DND-41 (cell line): ENCODE measurements around the gene TRIM46.
"Not testable (repeated sequence)": the region's sequence is repeated elsewhere in the genome, so short reads cannot be mapped to it uniquely, and the experiment has no call there.

Experiments used
- ATAC-seq: fragments of 200-7000 bp; cut with Tn5 transposase; 3 replicates; pipeline ENCODE4 v1.9.1; 2021; ENCODE audit warnings: low read depth; ENCODE audit not compliant: insufficient read depth
- DNase-seq: peaks from one replicate; pipeline ENCODE4 v3.0.0-alpha.2; 2020
- H2AFZ ChIP-seq: 2 replicates; pipeline ENCODE4 v1.6.0; 2012; ENCODE audit warnings: low read depth, low read length
- H3K27ac ChIP-seq: 2 replicates; pipeline ENCODE4 v1.5.1; 2012; ENCODE audit warnings: low read length, inconsistent platforms
- H3K27me3 ChIP-seq: fragments of 200-600 bp; sonication (generic); 2 replicates; pipeline ENCODE4 v1.6.0; 2012; ENCODE audit warnings: low read length, mild to moderate bottlenecking, inconsistent platforms; ENCODE audit not compliant: insufficient read depth, poor library complexity
- H3K36me3 ChIP-seq: 2 replicates; pipeline ENCODE4 v1.5.1; 2012; ENCODE audit warnings: low read length, inconsistent platforms; ENCODE audit not compliant: insufficient read depth
- H3K4me1 ChIP-seq: 2 replicates; pipeline ENCODE4 v1.5.1; 2012; ENCODE audit warnings: mild to moderate bottlenecking, low read length; ENCODE audit not compliant: insufficient read depth
- H3K4me2 ChIP-seq: 2 replicates; pipeline ENCODE4 v1.6.0; 2012; ENCODE audit warnings: mild to moderate bottlenecking, moderate library complexity, low read length, inconsistent platforms; ENCODE audit not compliant: insufficient read depth
- H3K4me3 ChIP-seq, 2 experiments: fragments of 200-600 bp in 1 of 2; shearing (Covaris generic) in 1 of 2; 2 replicates each; pipeline ENCODE4 v1.5.1; 2012 to 2016; ENCODE audit warnings: inconsistent platforms in 2 of 2, low read length in 2 of 2, mild to moderate bottlenecking in 2 of 2, low read depth in 1 of 2, moderate library complexity in 1 of 2
- H3K79me2 ChIP-seq: 2 replicates; pipeline ENCODE4 v1.6.0; 2012; ENCODE audit warnings: low read length, inconsistent platforms; ENCODE audit not compliant: insufficient read depth
- H3K9ac ChIP-seq: 2 replicates; pipeline ENCODE4 v1.6.0; 2012; ENCODE audit warnings: low read depth, mild to moderate bottlenecking, inconsistent platforms, low read length, moderate library complexity
- H3K9me3 ChIP-seq: 2 replicates; pipeline ENCODE4 v1.5.1; 2012; ENCODE audit warnings: low read length, moderate library complexity, mild to moderate bottlenecking, inconsistent platforms; ENCODE audit not compliant: insufficient read depth, severe bottlenecking
- H4K20me1 ChIP-seq: 2 replicates; pipeline ENCODE4 v1.6.0; 2012; ENCODE audit warnings: low read length; ENCODE audit not compliant: insufficient read depth
- EZH2 ChIP-seq: IDR thresholded peaks from 3 replicates; pipeline ENCODE4 v1.6.1; 2012; ENCODE audit warnings: borderline replicate concordance, low read depth, mild to moderate bottlenecking, moderate library complexity, low read length, inconsistent platforms; ENCODE audit not compliant: severe bottlenecking
- TF ChIP-seq, protein P1 (sequence below): IDR thresholded peaks from 2 replicates; pipeline ENCODE4 v1.5.1; 2012; ENCODE audit warnings: borderline replicate concordance, low read length, moderate library complexity, mild to moderate bottlenecking; ENCODE audit not compliant: poor library complexity, severe bottlenecking; ENCODE audit errors: extremely low read depth

Gene TRIM46

DNA sequence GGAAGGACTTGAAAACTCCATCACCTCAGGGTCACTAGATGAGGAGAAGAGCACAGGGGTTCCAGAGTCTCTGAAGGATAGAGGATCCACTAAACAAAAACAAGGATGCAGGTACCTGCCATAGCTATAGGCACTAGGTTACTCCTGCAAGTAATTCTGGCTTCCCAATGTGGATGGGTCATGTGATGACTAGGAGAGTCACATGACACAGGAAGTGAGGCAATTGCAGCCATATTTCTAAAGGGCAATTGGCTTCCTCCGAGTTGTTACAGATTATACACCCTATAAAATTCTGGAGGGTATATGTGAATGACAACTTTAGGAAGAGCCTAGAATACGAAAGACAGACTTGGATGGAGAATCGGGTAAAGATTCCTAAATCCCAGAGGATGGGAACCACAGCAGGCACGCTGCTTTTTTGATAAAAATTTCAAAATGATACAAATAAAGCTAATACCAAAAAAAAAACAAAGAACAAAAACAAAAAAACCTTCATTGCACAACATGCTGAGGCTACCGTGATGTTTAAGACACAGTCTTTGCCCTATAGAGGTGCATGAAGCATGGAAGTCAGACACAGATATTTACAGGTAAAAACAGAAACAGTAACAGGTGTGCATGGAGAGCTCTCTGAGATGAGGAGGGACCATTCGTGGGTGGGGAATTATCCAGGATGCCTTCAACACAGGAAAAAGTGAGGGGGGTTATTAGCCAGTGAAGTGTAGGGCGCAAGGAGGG is 45.4 kb downstream of the TRIM46 start:
- peak overlapping the region; percentile 51 for H2AFZ ChIP-seq
- DNase-seq = peak; percentile 47
- no peak overlapping the region for H3K9ac ChIP-seq
- TF ChIP-seq, protein P1, sequence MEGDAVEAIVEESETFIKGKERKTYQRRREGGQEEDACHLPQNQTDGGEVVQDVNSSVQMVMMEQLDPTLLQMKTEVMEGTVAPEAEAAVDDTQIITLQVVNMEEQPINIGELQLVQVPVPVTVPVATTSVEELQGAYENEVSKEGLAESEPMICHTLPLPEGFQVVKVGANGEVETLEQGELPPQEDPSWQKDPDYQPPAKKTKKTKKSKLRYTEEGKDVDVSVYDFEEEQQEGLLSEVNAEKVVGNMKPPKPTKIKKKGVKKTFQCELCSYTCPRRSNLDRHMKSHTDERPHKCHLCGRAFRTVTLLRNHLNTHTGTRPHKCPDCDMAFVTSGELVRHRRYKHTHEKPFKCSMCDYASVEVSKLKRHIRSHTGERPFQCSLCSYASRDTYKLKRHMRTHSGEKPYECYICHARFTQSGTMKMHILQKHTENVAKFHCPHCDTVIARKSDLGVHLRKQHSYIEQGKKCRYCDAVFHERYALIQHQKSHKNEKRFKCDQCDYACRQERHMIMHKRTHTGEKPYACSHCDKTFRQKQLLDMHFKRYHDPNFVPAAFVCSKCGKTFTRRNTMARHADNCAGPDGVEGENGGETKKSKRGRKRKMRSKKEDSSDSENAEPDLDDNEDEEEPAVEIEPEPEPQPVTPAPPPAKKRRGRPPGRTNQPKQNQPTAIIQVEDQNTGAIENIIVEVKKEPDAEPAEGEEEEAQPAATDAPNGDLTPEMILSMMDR = no peak
- no peak for TF ChIP-seq EZH2
- no peaks in the 10 kb centered on the region for H4K20me1 ChIP-seq
- ATAC-seq = no peak
- H3K79me2 ChIP-seq = peaks cover 3% of the 10 kb centered on the region; the same call in 1 of the 2 replicates
- peaks cover 31% of the 10 kb centered on the region for H3K36me3 ChIP-seq
- peaks cover 11% of the 10 kb centered on the region; the same call in 1 of the 2 replicates for H3K4me1 ChIP-seq
- H3K4me2 ChIP-seq = no peak overlapping the region
- peak overlapping the region; percentile 16; the same call in 1 of the 2 replicates for H3K27ac ChIP-seq
- H3K27me3 ChIP-seq = no peaks in the 10 kb centered on the region
- no peak overlapping the region for H3K4me3 ChIP-seq
- H3K9me3 ChIP-seq = no peaks in the 10 kb centered on the region

DNA sequence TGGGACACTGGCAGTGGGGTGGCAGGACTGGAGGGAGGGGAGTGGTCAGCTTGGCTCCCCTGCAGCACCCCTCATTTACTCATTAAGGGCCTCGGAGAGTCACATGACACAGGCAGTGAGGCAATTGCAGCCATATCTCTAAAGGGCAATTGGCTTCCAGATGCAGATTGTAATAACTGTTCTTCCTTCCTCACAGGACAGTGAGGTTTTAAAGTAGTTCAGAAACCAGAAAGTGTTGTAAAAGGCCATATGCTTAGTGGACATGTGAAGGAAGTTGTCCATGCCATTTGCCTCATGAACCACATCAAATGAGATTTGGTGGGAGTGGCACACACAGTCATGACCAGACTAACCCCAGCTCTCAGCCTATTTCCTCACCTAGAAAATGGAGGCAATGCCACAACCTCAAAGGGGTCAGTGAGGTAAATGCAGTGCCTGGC is 46.0 kb downstream of the TRIM46 start:
- no peaks in the 10 kb centered on the region for H4K20me1 ChIP-seq
- H3K36me3 ChIP-seq = peaks cover 37% of the 10 kb centered on the region
- ATAC-seq (no peak; the same call in 2 of the 3 replicates), DNase-seq (peak; percentile 24)
- H3K9me3 ChIP-seq = no peaks in the 10 kb centered on the region
- H3K79me2 ChIP-seq = peaks cover 7% of the 10 kb centered on the region; the same call in 1 of the 2 replicates
- no peak overlapping the region for H3K9ac ChIP-seq
- H3K4me2 ChIP-seq = no peak overlapping the region
- H3K4me3 ChIP-seq = no peak overlapping the region
- peak overlapping the region; percentile 16; the same call in 1 of the 2 replicates for H3K27ac ChIP-seq
- peaks cover 11% of the 10 kb centered on the region; the same call in 1 of the 2 replicates for H3K4me1 ChIP-seq
- no peaks in the 10 kb centered on the region for H3K27me3 ChIP-seq
- H2AFZ ChIP-seq = 0 out of 2 replicates have a peak overlapping the region, but pooled peaks have one; percentile 37
- no peak for TF ChIP-seq EZH2
- TF ChIP-seq, protein P1 = no peak

DNA sequence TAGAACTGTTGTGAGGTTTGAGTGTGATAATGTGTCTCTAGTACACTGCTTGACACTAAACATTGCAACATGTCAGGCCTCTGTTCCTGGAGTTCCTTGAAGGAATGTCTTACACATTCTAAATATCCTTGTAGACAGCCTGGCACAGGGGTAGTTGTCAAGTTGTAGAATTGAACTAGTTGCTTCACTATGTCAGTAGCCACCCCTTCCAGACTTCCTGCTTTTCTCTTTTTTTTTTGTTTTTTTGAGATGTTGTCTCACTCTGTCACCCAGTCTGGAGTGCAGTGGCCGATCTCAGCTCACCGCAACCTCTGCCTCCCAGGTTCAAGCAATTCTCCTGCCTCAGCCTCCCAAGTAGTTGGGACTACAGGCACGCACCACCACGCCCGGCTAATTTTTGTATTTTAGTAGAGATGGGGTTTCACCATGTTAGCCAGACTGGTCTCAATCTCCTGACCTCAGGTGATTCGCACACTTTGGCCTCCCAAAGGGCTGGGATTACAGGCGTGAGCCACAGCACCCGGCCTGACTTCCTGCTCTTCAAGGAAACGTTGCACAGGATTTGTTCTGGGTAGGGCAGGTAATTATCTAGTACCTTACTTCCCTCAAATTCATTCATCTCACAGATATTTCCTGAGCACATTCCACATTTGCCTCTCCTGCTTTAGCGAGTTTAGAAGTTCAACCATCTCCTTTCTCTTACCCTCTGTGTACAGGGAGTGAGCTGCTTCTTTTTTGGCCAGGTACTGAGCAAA is 46.7 kb downstream of the TRIM46 start:
- not testable (repeated sequence) for H3K27me3 ChIP-seq, H3K4me3 ChIP-seq, H4K20me1 ChIP-seq, H3K9ac ChIP-seq, H3K27ac ChIP-seq, H3K9me3 ChIP-seq, ATAC-seq, H3K4me2 ChIP-seq, H2AFZ ChIP-seq, DNase-seq
- H3K79me2 ChIP-seq = peaks cover 13% of the 10 kb centered on the region
- peaks cover 12% of the 10 kb centered on the region for H3K4me1 ChIP-seq
- peaks cover 35% of the 10 kb centered on the region for H3K36me3 ChIP-seq

DNA sequence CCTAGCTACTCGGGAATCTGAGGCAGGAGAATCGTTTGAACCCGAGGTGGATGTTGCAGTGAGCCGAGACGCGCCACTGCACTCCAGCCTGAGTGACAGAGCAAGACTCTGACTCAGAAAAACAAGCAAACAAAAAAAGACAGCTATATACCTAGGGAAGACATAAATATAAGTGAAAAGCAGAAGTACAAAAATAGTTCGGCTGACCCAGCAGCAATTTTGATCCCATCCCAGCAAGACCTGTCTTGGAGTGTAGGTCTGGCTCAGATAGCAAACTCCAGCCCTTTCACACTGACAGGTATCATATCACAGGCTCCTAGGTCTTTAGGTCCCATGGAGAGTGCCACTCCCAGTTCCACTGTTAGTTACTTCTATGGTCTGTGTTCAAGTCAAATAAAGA is 49.4 kb downstream of the TRIM46 start:
- no peak overlapping the region for H3K4me3 ChIP-seq
- TF ChIP-seq EZH2 = no peak
- TF ChIP-seq, protein P1 = no peak
- H3K9me3 ChIP-seq = no peaks in the 10 kb centered on the region
- no peak overlapping the region for H3K4me2 ChIP-seq
- H4K20me1 ChIP-seq = no peaks in the 10 kb centered on the region; the same call in 1 of the 2 replicates
- DNase-seq (no peak), ATAC-seq (no peak)
- no peak overlapping the region for H3K27ac ChIP-seq
- H2AFZ ChIP-seq = no peak overlapping the region
- H3K4me1 ChIP-seq = peaks cover 28% of the 10 kb centered on the region
- H3K9ac ChIP-seq = no peak overlapping the region
- peaks cover 19% of the 10 kb centered on the region for H3K36me3 ChIP-seq
- H3K27me3 ChIP-seq = no peaks in the 10 kb centered on the region
- peaks cover 34% of the 10 kb centered on the region for H3K79me2 ChIP-seq

DNA sequence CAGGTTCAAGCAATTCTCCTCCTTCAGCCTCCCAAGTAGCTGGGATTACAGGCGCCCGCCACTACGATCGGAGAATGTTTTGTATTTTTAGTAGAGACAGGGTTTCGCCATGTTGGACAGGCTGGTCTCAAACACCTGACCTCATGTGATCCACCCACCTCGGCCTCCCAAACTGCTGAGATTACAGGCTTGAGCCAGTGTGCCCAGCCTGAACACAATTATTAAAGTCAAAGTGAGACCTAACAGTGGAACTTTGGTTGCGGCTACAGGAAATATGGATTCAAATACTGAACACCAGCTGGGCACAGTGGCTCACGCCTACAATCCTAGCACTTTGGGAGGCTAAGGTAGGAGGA is 51.7 kb downstream of the TRIM46 start:
- peaks cover 35% of the 10 kb centered on the region for H3K79me2 ChIP-seq
- H3K27ac ChIP-seq = peak overlapping the region; percentile 97
- H4K20me1 ChIP-seq, ATAC-seq, H3K9me3 ChIP-seq, H3K27me3 ChIP-seq, DNase-seq, H2AFZ ChIP-seq: not testable (repeated sequence)
- H3K36me3 ChIP-seq = peaks cover 19% of the 10 kb centered on the region
- peaks cover 25% of the 10 kb centered on the region for H3K4me1 ChIP-seq
- H3K4me3 ChIP-seq = peak overlapping the region in 1 of 2 experiments; percentile 78; a peak in 1 of 4 replicates
- H3K9ac ChIP-seq = peak overlapping the region; percentile 84
- peak overlapping the region; percentile 85 for H3K4me2 ChIP-seq
